Right atrium auricular region (tissue), 2 donors: ENCODE results near the gene WDR49. TPM values are rescaled to one million over a fixed set of nuclear protein-coding genes. Genes with fewer than 3 reads are reported as not detected.

Source experiments
- DNase-seq: peaks from one replicate; pipeline ENCODE4 v3.0.0-alpha.2; 2019; ENCODE audit warnings: low spot score
- H3K27ac ChIP-seq, 2 donors: fragments of 200-600 bp; sonication (generic); 1 replicate in 1 of 2; 2 replicates in 1 of 2; pipeline ENCODE4 v1.5.1; 2016 to 2019
- H3K27me3 ChIP-seq, 2 donors: fragments of 200-600 bp; sonication (generic); one replicate each; pipeline versions ENCODE4 v1.5.1 to v1.6.0; 2017 to 2019
- H3K36me3 ChIP-seq: fragments of 200-600 bp; sonication (generic); one replicate; pipeline ENCODE4 v1.5.1; 2016
- H3K4me1 ChIP-seq, 2 donors: fragments of 200-600 bp; sonication (generic); one replicate each; pipeline versions ENCODE4 v1.5.1 to v1.6.0; 2017 to 2019
- H3K4me3 ChIP-seq, 2 donors: fragments of 200-600 bp; sonication (generic); 1 replicate in 1 of 2; 2 replicates in 1 of 2; pipeline ENCODE4 v1.5.1; 2017 to 2019; ENCODE audit warnings: mild to moderate bottlenecking in 1 of 2, moderate library complexity in 1 of 2
- H3K9me3 ChIP-seq, 2 donors: fragments of 200-600 bp; sonication (generic); one replicate each; pipeline ENCODE4 v1.5.1; 2019
- total RNA-seq, 2 donors: library from RNA; depleted of rRNA; stranded (reverse); fragments of >200 nt; gene quantifications; one replicate each; pipeline ENCODE4 v1.1.0, GENCODE V29; 2016
- TF ChIP-seq, protein P1 (sequence below), 2 donors: fragments of 200-600 bp; sonication (generic); IDR thresholded peaks; one replicate each; pipeline ENCODE4 v1.5.1; 2019; ENCODE audit warnings: antibody characterized with exemption in 2 of 2

Gene WDR49
- total RNA-seq, 2 donors from 2014 or later = 5.5 to 14.8 TPM

DNA sequence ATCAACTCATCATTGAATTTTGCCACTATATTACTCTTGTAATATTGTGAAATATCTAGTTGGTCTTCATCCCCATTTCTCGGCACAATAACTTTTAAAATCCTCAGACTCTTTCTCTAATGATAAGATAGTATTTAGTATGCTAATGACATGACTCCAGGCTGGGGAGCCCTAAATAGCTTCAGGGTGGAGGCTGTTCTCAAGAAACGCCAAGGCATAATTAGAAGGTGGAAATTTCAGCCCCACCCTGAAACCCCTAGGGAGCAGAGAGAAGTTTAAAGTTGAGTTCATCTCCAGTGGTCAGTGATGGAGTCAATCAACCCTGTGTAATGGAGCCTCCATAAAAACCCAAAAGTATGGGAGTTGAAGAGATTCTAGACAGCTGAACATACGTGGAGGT is 98.8 kb downstream of the WDR49 start:
- DNase-seq = no peak
- Histone ChIP-seq H3K36me3 (no peaks in the 10 kb centered on the region), H3K27ac (no peak overlapping the region), H3K4me3 (no peak overlapping the region), H3K27me3 (no peaks in the 10 kb centered on the region), H3K4me1 (no peaks in the 10 kb centered on the region), H3K9me3 (no peaks in the 10 kb centered on the region)
- TF ChIP-seq, protein P1, sequence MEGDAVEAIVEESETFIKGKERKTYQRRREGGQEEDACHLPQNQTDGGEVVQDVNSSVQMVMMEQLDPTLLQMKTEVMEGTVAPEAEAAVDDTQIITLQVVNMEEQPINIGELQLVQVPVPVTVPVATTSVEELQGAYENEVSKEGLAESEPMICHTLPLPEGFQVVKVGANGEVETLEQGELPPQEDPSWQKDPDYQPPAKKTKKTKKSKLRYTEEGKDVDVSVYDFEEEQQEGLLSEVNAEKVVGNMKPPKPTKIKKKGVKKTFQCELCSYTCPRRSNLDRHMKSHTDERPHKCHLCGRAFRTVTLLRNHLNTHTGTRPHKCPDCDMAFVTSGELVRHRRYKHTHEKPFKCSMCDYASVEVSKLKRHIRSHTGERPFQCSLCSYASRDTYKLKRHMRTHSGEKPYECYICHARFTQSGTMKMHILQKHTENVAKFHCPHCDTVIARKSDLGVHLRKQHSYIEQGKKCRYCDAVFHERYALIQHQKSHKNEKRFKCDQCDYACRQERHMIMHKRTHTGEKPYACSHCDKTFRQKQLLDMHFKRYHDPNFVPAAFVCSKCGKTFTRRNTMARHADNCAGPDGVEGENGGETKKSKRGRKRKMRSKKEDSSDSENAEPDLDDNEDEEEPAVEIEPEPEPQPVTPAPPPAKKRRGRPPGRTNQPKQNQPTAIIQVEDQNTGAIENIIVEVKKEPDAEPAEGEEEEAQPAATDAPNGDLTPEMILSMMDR (IDR thresholded peaks at IDR 0.05) = no peak

DNA sequence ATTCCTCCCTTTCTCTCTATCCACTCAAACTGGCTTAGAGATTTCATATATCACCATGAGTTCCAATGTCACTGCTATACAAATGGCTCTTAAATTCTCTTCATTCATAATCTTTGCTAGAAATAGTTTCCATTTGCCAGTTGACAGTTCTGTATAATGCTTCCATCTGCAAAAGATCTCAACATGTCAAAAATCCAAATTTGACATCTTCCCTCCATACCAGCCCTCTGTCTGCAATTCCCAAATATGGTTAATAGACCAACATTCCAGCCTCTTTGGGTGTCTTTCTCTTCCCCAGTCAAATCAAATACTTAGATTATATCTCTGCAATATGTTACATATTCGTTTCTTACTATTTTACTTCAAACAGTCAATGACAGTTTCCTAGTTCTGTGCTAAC is 115.7 kb downstream of the WDR49 start:
- Histone ChIP-seq H3K4me1 (no peaks in the 10 kb centered on the region), H3K36me3 (no peaks in the 10 kb centered on the region), H3K27me3 (no peaks in the 10 kb centered on the region), H3K9me3 (peaks cover 0 to 12% of the 10 kb centered on the region in 2 donors), H3K4me3 (no peak overlapping the region), H3K27ac (no peak overlapping the region)
- TF ChIP-seq, protein P1 (IDR thresholded peaks at IDR 0.05) = no peak
- DNase-seq = no peak

GRCh38 chr3:167521006-167521355 is 132.8 kb downstream of the WDR49 start:
- no peak overlapping the region for H3K4me3 ChIP-seq
- no peaks in the 10 kb centered on the region for H3K27me3 ChIP-seq
- TF ChIP-seq, protein P1 (IDR thresholded peaks at IDR 0.05) = no peak
- no peaks in the 10 kb centered on the region for H3K36me3 ChIP-seq
- DNase-seq = no peak
- H3K9me3 ChIP-seq = no peaks in the 10 kb centered on the region
- no peak overlapping the region for H3K27ac ChIP-seq
- no peaks in the 10 kb centered on the region for H3K4me1 ChIP-seq

- Histone ChIP-seq H3K4me1 (no peaks in the 10 kb centered on the region), H3K27me3 (no peaks in the 10 kb centered on the region), H3K36me3 (no peaks in the 10 kb centered on the region), H3K4me3 (no peak overlapping the region), H3K9me3 (no peaks in the 10 kb centered on the region), H3K27ac (no peak overlapping the region)
- TF ChIP-seq, protein P1 (IDR thresholded peaks at IDR 0.05) = no peak
- no peak for DNase-seq
Observed at GRCh38 chr3:167520266-167521005, 133.3 kb downstream of the WDR49 start.

DNA sequence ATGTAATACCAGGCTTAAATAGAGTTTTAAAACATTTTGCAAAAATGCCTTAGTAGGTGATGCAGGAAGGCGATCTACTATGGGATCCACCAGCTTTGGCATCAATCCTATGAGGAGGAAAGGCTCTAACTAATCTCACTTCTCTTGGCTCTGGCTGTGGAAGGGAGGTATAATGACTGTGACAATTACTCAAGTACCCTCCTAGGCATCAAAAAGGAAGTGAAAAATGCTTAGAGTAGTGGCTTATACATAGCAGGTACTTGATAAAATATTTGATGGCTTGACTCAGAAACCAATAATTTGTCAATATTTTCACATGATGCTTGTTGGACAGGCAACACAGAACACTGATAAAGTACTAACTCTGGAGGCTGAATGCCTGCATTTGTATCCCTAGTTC is 145.8 kb downstream of the WDR49 start:
- no peaks in the 10 kb centered on the region for H3K4me1 ChIP-seq
- DNase-seq = no peak
- TF ChIP-seq, protein P1 (IDR thresholded peaks at IDR 0.05) = no peak
- no peak overlapping the region for H3K4me3 ChIP-seq
- no peaks in the 10 kb centered on the region for H3K9me3 ChIP-seq
- no peaks in the 10 kb centered on the region for H3K27me3 ChIP-seq
- H3K36me3 ChIP-seq = no peaks in the 10 kb centered on the region
- H3K27ac ChIP-seq = no peak overlapping the region

DNA sequence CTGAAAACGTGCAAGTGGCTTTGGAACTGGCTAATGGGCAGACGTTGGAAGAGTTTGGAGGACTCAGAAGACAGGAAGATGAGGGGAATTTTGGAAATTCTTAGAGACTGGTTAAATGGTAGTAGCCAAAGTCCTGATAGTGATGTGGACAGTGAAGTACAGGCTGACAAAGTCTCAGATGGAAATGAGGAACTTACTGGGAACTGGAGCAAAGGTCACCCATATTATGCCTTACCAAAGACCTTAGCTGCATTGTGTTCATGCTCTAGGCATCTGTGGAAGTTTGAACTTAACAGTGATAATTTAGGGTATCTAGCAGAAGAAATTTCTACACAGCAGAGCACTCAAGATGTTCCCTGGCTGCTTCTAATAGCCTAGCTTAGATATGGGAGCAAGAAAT is 151.3 kb downstream of the WDR49 start:
- DNase-seq = no peak
- no peak overlapping the region for H3K27ac ChIP-seq
- TF ChIP-seq, protein P1 (IDR thresholded peaks at IDR 0.05) = no peak
- H3K4me1 ChIP-seq = no peaks in the 10 kb centered on the region
- no peaks in the 10 kb centered on the region for H3K9me3 ChIP-seq
- H3K27me3 ChIP-seq = no peaks in the 10 kb centered on the region
- H3K36me3 ChIP-seq = no peaks in the 10 kb centered on the region
- H3K4me3 ChIP-seq = no peak overlapping the region
